NCI-H82 (cell line): ENCODE data around the gene CMIP.
"Not testable (repeated sequence)": the region's sequence is repeated elsewhere in the genome, so short reads cannot be mapped to it uniquely, and the experiment has no call there.

Experiments
- DNase-seq: peaks from one replicate; lab custom pipeline; 2025; lab: John Stamatoyannopoulos, UW

The CMIP gene

GRCh38 chr16:81421536-81421935, 23.1 kb upstream of the CMIP start:
- DNase-seq, result no peak

- not testable (repeated sequence) for DNase-seq
Measured at GRCh38 chr16:81422153-81422552, 22.5 kb upstream of the CMIP start.

GRCh38 chr16:81424771-81425170, 19.8 kb upstream of the CMIP start:
- DNase-seq, result no peak

GRCh38 chr16:81427219-81427618, 17.4 kb upstream of the CMIP start:
- DNase-seq, result no peak

GRCh38 chr16:81429045-81429521, 15.5 kb upstream of the CMIP start:
- DNase-seq, result peak; percentile 90

GRCh38 chr16:81431554-81432353, 12.9 kb upstream of the CMIP start:
- no peak for DNase-seq

GRCh38 chr16:81432937-81433557, 11.6 kb upstream of the CMIP start:
- no peak for DNase-seq

GRCh38 chr16:81435103-81435502, 9.5 kb upstream of the CMIP start:
- peak; percentile 8 for DNase-seq

GRCh38 chr16:81435567-81435966, 9.0 kb upstream of the CMIP start:
- no peak for DNase-seq

GRCh38 chr16:81436386-81436785, 8.2 kb upstream of the CMIP start:
- DNase-seq, result no peak

GRCh38 chr16:81437865-81438264, 6.7 kb upstream of the CMIP start:
- DNase-seq, result no peak

- DNase-seq, result no peak
Measured at GRCh38 chr16:81440888-81441761, 3.5 kb upstream of the CMIP start.

- no peak for DNase-seq
Measured at GRCh38 chr16:81442220-81442915, 2.2 kb upstream of the CMIP start.

GRCh38 chr16:81442916-81443687, 1.5 kb upstream of the CMIP start:
- no peak for DNase-seq

- peak; percentile 46 for DNase-seq
Measured at GRCh38 chr16:81443688-81444447, 740 bp upstream of the CMIP start.

GRCh38 chr16:81445143-81445961, 744 bp downstream of the CMIP start:
- DNase-seq, result peak; percentile 26

- DNase-seq, result peak; percentile 25
Measured at GRCh38 chr16:81445966-81446906, 1.6 kb downstream of the CMIP start.

GRCh38 chr16:81446907-81447268, 2.3 kb downstream of the CMIP start:
- no peak for DNase-seq
